ENCODE measurements around the gene CHRNE. TPM values are rescaled to one million over a fixed set of nuclear protein-coding genes. Genes with fewer than 3 reads are reported as not detected.

The CHRNE gene
- total RNA-seq, 1 donor from 2014 or later = 0.98 TPM

DNA sequence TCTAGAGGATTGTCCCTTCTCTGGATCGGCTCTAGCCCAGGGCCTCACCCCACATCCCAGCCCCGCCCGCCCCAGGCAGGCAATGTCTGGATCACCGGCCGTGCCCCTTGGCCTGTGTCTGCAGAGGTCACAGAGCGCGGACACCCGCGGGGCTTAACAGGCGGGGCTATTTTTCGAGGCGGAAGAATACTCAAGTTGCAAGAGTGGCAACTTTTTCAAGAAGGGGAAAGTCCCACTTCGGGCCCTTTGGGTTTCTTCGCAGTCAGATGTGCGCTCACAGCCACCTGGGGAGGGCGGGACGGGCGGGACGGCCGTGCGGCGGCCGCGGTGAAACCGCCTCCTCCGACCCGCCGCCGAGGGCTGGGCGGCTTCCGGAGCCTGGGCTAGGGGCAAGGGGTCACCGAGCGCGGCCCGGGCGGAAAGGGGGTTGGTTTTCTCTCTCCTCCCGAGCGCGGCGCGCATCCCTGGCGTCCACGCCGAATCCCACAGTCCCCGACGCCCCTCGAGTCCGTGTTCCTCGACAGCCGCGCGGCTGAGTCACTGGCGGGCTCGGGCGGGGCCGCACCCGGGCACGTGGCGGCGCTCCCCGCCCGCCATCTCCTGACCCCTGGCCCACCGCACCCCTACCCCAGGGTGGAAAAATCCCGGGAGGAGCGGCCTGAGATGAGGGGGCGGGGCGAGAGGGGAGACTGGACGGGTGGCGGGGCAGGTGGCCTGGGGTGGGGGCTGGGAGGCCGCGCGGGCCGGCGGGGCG is 46.6 kb upstream of the CHRNE start:
- intact Hi-C loops (cut with DNase I) = loop anchor here (5.0 kb wide), 1 partner anchor 48 kb away; the partner anchor contains the start of genes INCA1 and KIF1C
- peak overlapping the region; percentile 95 for H3K27ac ChIP-seq
- H3K4me1 ChIP-seq = peaks cover 41% of the 10 kb centered on the region
- no peak for TF ChIP-seq POLR2A (IDR thresholded peaks at IDR 0.05)
- peak in 1 of 2 donors; percentile 61 for TF ChIP-seq POLR2AphosphoS5 (IDR thresholded peaks at IDR 0.05; ENCODE audit: insufficient read depth in 1 of 2, low read depth in 1 of 2)
- peak overlapping the region; percentile 91 to 99 for H3K4me3 ChIP-seq
- no peaks in the 10 kb centered on the region for H3K9me3 ChIP-seq
- peaks cover 0 to 17% of the 10 kb centered on the region in 2 donors for H3K36me3 ChIP-seq
- H3K27me3 ChIP-seq = no peaks in the 10 kb centered on the region
- no peak for DNase-seq (ENCODE audit: extremely low spot score in 2 of 2)

- Histone ChIP-seq H3K27me3 (no peaks in the 10 kb centered on the region), H3K27ac (peak overlapping the region; percentile 95), H3K4me3 (peak overlapping the region; percentile 91 to 99), H3K9me3 (no peaks in the 10 kb centered on the region), H3K36me3 (peaks cover 0 to 20% of the 10 kb centered on the region in 2 donors), H3K4me1 (peaks cover 45% of the 10 kb centered on the region)
- intact Hi-C loops (cut with DNase I) = loop anchor here (5.0 kb wide), 1 partner anchor 48 kb away; the partner anchor contains the start of genes INCA1 and KIF1C
- peak in 1 of 2 donors; percentile 55 for TF ChIP-seq POLR2A (IDR thresholded peaks at IDR 0.05)
- TF ChIP-seq POLR2AphosphoS5 (IDR thresholded peaks at IDR 0.05; ENCODE audit: insufficient read depth in 1 of 2, low read depth in 1 of 2) = no peak
- DNase-seq (ENCODE audit: extremely low spot score in 2 of 2) = no peak
These were observed 46.0 kb upstream of the CHRNE start for GRCh38 chr17:4948931-4949320.

- DNase-seq (ENCODE audit: extremely low spot score in 2 of 2) = no peak
- TF ChIP-seq, protein P1, sequence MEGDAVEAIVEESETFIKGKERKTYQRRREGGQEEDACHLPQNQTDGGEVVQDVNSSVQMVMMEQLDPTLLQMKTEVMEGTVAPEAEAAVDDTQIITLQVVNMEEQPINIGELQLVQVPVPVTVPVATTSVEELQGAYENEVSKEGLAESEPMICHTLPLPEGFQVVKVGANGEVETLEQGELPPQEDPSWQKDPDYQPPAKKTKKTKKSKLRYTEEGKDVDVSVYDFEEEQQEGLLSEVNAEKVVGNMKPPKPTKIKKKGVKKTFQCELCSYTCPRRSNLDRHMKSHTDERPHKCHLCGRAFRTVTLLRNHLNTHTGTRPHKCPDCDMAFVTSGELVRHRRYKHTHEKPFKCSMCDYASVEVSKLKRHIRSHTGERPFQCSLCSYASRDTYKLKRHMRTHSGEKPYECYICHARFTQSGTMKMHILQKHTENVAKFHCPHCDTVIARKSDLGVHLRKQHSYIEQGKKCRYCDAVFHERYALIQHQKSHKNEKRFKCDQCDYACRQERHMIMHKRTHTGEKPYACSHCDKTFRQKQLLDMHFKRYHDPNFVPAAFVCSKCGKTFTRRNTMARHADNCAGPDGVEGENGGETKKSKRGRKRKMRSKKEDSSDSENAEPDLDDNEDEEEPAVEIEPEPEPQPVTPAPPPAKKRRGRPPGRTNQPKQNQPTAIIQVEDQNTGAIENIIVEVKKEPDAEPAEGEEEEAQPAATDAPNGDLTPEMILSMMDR (IDR thresholded peaks at IDR 0.05) = no peak
- TF ChIP-seq POLR2AphosphoS5 (IDR thresholded peaks at IDR 0.05; ENCODE audit: insufficient read depth in 1 of 2, low read depth in 1 of 2) (peak; percentile 49 to 56), POLR2A (IDR thresholded peaks at IDR 0.05) (peak in 1 of 2 donors; percentile 93)
- Histone ChIP-seq H3K36me3 (peaks cover 0 to 22% of the 10 kb centered on the region in 2 donors), H3K4me1 (peaks cover 40% of the 10 kb centered on the region), H3K9me3 (no peaks in the 10 kb centered on the region), H3K27me3 (no peaks in the 10 kb centered on the region), H3K4me3 (peak within 1 kb of the TSS; percentile 91 to 99), H3K27ac (peak within 1 kb of the TSS; percentile 95)
- intact Hi-C loops (cut with DNase I) = loop anchor here (5.0 kb wide), 1 partner anchor 49 kb away; the partner anchor contains the start of genes INCA1 and KIF1C
These were observed 45.5 kb upstream of the CHRNE start, which contains the start of gene PFN1 for GRCh38 chr17:4948166-4948930. Gene PFN1, minus strand, starts transcription at chr17:4948530. Its CDS starts 136 bp downstream, at chr17:4948394.

- intact Hi-C loops (cut with DNase I) = loop anchor here (5.0 kb wide), 1 partner anchor 50 kb away; the partner anchor contains the start of genes INCA1 and KIF1C
- H3K36me3 ChIP-seq = peaks cover 0 to 30% of the 10 kb centered on the region in 2 donors
- no peaks in the 10 kb centered on the region for H3K27me3 ChIP-seq
- H3K4me1 ChIP-seq = peaks cover 40% of the 10 kb centered on the region
- peak overlapping the region; percentile 95 for H3K27ac ChIP-seq
- peak overlapping the region; percentile 91 to 99 for H3K4me3 ChIP-seq
- peak in 1 of 2 donors; percentile 19 for TF ChIP-seq POLR2A (IDR thresholded peaks at IDR 0.05)
- peak in 1 of 2 donors; percentile 72 for TF ChIP-seq POLR2AphosphoS5 (IDR thresholded peaks at IDR 0.05; ENCODE audit: insufficient read depth in 1 of 2, low read depth in 1 of 2)
- TF ChIP-seq, protein P1 (IDR thresholded peaks at IDR 0.05) = no peak
- H3K9me3 ChIP-seq = no peaks in the 10 kb centered on the region
- no peak for DNase-seq (ENCODE audit: extremely low spot score in 2 of 2)
These were observed 44.7 kb upstream of the CHRNE start for GRCh38 chr17:4947411-4948165.

- DNase-seq (ENCODE audit: extremely low spot score in 2 of 2) = no peak
- intact Hi-C loops (cut with DNase I) = loop anchor here (5.0 kb wide), 1 partner anchor 50 kb away; the partner anchor contains the start of genes INCA1 and KIF1C
- Histone ChIP-seq H3K27me3 (no peaks in the 10 kb centered on the region), H3K9me3 (no peaks in the 10 kb centered on the region), H3K4me3 (peak overlapping the region; percentile 91 to 99), H3K27ac (peak overlapping the region; percentile 95), H3K36me3 (peaks cover 0 to 35% of the 10 kb centered on the region in 2 donors), H3K4me1 (peaks cover 43% of the 10 kb centered on the region)
- TF ChIP-seq POLR2A (IDR thresholded peaks at IDR 0.05) = no peak
- TF ChIP-seq, protein P1 (IDR thresholded peaks at IDR 0.05) = no peak
- TF ChIP-seq POLR2AphosphoS5 (IDR thresholded peaks at IDR 0.05; ENCODE audit: insufficient read depth in 1 of 2, low read depth in 1 of 2) = no peak
These were observed 44.1 kb upstream of the CHRNE start for GRCh38 chr17:4947010-4947410.
